Psoas muscle (tissue), 8 donors: Measurements from ENCODE around the gene HTR3B. TPM values are rescaled to one million over a fixed set of nuclear protein-coding genes. Genes with fewer than 3 reads are reported as not detected.
A peak's percentile ranks its signal among the peaks of the same experiment; 100 is the strongest.

ENCODE experiments used
- ATAC-seq, 4 donors: fragments of 200-7000 bp; cut with Tn5 transposase; one replicate each; pipeline ENCODE4 v1.9.1; 2020; ENCODE audit warnings: moderate library complexity in 3 of 4, mild to moderate bottlenecking in 2 of 4
- DNase-seq, 2 donors: peaks; one replicate each; pipeline ENCODE4 v3.0.0-alpha.2; 2020
- H3K27ac ChIP-seq: fragments of 200-600 bp; one replicate; pipeline ENCODE4 v1.8.0; 2022
- H3K27me3 ChIP-seq, 3 donors: fragments of 200-600 bp in 1 of 3; one replicate each; pipeline versions ENCODE4 v1.6.1 to v1.8.0; 2013 to 2022; ENCODE audit warnings: low read length in 2 of 3, mild to moderate bottlenecking in 2 of 3, moderate library complexity in 1 of 3; ENCODE audit not compliant: insufficient read depth in 3 of 3
- H3K36me3 ChIP-seq, 2 donors: fragments of 200-600 bp in 1 of 2; one replicate each; pipeline versions ENCODE4 v1.6.1 to v1.8.0; 2013 to 2022; ENCODE audit warnings: low read depth in 1 of 2, mild to moderate bottlenecking in 1 of 2, moderate library complexity in 1 of 2; ENCODE audit not compliant: insufficient read depth in 1 of 2
- H3K4me1 ChIP-seq: fragments of 200-600 bp; one replicate; pipeline ENCODE4 v1.8.0; 2022
- H3K4me3 ChIP-seq: fragments of 200-600 bp; one replicate; pipeline ENCODE4 v1.8.0; 2022; ENCODE audit warnings: mild to moderate bottlenecking
- H3K9me3 ChIP-seq: fragments of 200-600 bp; one replicate; pipeline ENCODE4 v1.8.0; 2022
- CTCF ChIP-seq: fragments of 200-600 bp; IDR thresholded peaks from one replicate; pipeline ENCODE4 v1.8.0; 2022; ENCODE audit warnings: antibody characterized with exemption
- WGBS, 3 donors: extraction: QIAGEN DNeasy Blood & Tissue Kit; methylation state at CpG; one replicate each; pipeline versions ENCODE4 v1.1.6 to v1.1.7; 2013; 5-methylcytosine and 5-hydroxymethylcytosine counted together
- intact Hi-C, 2 donors: fragments of 100-400 bp; cut with DNase I; formaldehyde crosslinking; loops; one replicate each; pipeline versions ENCODE4 v1.11.0 to v1.14.2; 2022
- polyA plus RNA-seq, 3 donors: library from polyadenylated mRNA; stranded (reverse); fragments of 200-250 nt; gene quantifications; one replicate each; pipeline ENCODE4 v1.2.3, GENCODE V29; 2013
- total RNA-seq, 4 donors: library from RNA; stranded (reverse); fragmentation: NEBNext Ultra II Directional in 2 of 4; extraction: Animal tissue kit (Norgen Biotek cat#: 25700) in 2 of 4; gene quantifications; one replicate each; pipeline versions ENCODE4 v1.2.1 to v1.2.4, GENCODE V29; 2021 to 2023
- donor health status: healthy with polysubstance abuse.
- donor health status: DM: no; HTN: no; CAD: no; lungs with moderate emphysema.
- donor health status: Bipolar disorder and iron deficiency.
- donor health status: healthy.
- donor health status: DM: yes; HTN: yes; CAD: no.
- donor health status: DM: no; HTN: no; CAD: no.
- donor health status: DM: no; HTN: no; CAD: no.
- donor health status: DM: yes; HTN: yes; CAD: no.

The HTR3B gene
- total and polyA plus RNA-seq, 7 donors: 0.01 TPM; not detected in 6

GRCh38 chr11:113881856-113882255 is 22.7 kb upstream of the HTR3B start:
- WGBS, 3 donors: 21 to 35% (median 31%) methylated on average over 1 of the region's 1 CpG
- intact Hi-C loops: no loop called here
- no peaks in the 10 kb centered on the region for H3K9me3 ChIP-seq
- ATAC-seq (peak; percentile 53 to 84 (median 75)), DNase-seq (no peak)
- no peaks in the 10 kb centered on the region for H3K27me3 ChIP-seq
- H3K27ac ChIP-seq: peak overlapping the region; percentile 68
- no peak overlapping the region for H3K4me3 ChIP-seq
- TF ChIP-seq CTCF: no peak
- no peaks in the 10 kb centered on the region for H3K36me3 ChIP-seq
- H3K4me1 ChIP-seq: peaks cover 15% of the 10 kb centered on the region

GRCh38 chr11:113884361-113884836 is 20.2 kb upstream of the HTR3B start:
- WGBS, 3 donors: 62 to 73% (median 70%) methylated on average over 7 of the region's 7 CpGs
- Histone ChIP-seq H3K36me3 (no peaks in the 10 kb centered on the region), H3K27me3 (no peaks in the 10 kb centered on the region), H3K27ac (no peak overlapping the region), H3K4me1 (peaks cover 15% of the 10 kb centered on the region), H3K9me3 (no peaks in the 10 kb centered on the region), H3K4me3 (no peak overlapping the region)
- ATAC-seq (no peak), DNase-seq (no peak)
- TF ChIP-seq CTCF: no peak
- intact Hi-C loops: no loop called here

- WGBS, 3 donors: 69 to 82% (median 73%) methylated on average over 6 of the region's 6 CpGs
- Histone ChIP-seq H3K4me3 (no peak overlapping the region), H3K27ac (no peak overlapping the region), H3K4me1 (peaks cover 10% of the 10 kb centered on the region), H3K9me3 (no peaks in the 10 kb centered on the region), H3K27me3 (no peaks in the 10 kb centered on the region), H3K36me3 (no peaks in the 10 kb centered on the region)
- intact Hi-C loops: loop anchor here in 1 of 2 donors (5.0 kb wide), 1 partner anchor 146 kb away; no protein-coding TSS in a partner anchor
- no peak for TF ChIP-seq CTCF
- ATAC-seq: no peak
- DNase-seq: no peak
These were observed 18.7 kb upstream of the HTR3B start for GRCh38 chr11:113885897-113886296.

DNA sequence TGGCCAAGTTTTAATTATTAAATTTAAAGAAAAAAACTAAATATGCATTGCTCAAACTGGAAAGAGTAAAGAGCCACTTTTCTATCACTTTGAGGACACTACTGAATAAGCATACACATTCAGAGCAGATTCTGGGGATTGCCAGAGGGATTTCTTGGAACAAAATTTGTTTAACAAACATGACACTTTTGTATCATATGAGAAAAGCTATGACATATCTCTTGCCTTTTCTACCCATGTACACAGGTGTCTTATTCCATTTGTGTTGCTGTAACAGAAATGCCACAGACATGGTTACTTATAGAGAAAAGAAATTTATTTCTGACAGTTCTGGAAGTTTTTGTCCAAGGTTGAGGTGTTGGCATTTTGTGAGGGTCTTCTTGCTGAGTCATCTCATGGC is 15.7 kb upstream of the HTR3B start:
- Histone ChIP-seq H3K4me3 (no peak overlapping the region), H3K27me3 (no peaks in the 10 kb centered on the region), H3K9me3 (no peaks in the 10 kb centered on the region), H3K4me1 (no peaks in the 10 kb centered on the region), H3K27ac (no peak overlapping the region), H3K36me3 (no peaks in the 10 kb centered on the region)
- intact Hi-C loops: loop anchor here in 1 of 2 donors (5.0 kb wide), 1 partner anchor 143 kb away; no protein-coding TSS in a partner anchor
- no peak for DNase-seq
- no peak for TF ChIP-seq CTCF
- ATAC-seq: no peak

DNA sequence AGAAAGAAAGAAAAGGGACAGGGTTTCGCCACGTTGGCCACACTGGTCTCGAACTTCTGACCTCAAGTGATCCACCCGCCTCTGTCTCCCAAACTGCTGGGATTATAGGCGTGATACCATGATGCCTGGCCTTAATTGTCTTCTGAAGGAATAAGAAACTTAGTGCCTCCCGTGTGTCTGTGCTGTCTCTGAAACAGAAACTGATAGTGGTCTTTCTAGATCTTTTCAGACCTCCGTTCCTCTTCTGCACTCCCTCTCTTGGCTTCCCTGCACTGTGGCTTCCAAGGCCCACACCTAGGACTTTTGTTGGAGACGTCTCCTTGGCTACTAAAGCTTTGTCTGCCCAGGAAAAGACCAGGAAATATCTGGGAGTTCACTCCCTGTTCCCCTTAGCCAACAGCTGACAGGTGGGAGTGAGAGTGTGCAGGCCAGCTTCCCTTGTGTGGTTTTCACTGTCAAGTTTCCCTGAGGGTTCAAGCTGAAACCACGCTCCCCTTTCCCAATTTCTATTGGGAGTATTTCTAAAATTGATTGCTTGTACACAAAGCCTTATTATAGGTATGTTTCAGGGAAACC is 10.1 kb upstream of the HTR3B start:
- WGBS, 3 donors: 62 to 73% (median 70%) methylated on average over 9 of the region's 9 CpGs
- no peak for TF ChIP-seq CTCF
- no peak for DNase-seq
- Histone ChIP-seq H3K4me1 (peaks cover 11% of the 10 kb centered on the region), H3K27ac (no peak overlapping the region), H3K36me3 (no peaks in the 10 kb centered on the region), H3K9me3 (no peaks in the 10 kb centered on the region), H3K4me3 (no peak overlapping the region), H3K27me3 (no peaks in the 10 kb centered on the region)
- no peak for ATAC-seq
- intact Hi-C loops: no loop called here
